ENCODE results near the gene SERGEF. TPM values are rescaled to one million over a fixed set of nuclear protein-coding genes. Genes with fewer than 3 reads are reported as not detected.

The SERGEF gene
- total RNA-seq, 1 experiment from 2014 or later: 47.0 TPM

- no peaks in the 10 kb centered on the region for H3K4me1 ChIP-seq (ENCODE audit: low read length)
- no peaks in the 10 kb centered on the region for H3K36me3 ChIP-seq (ENCODE audit: insufficient read depth, low read length)
- no peaks in the 10 kb centered on the region for H4K20me1 ChIP-seq (ENCODE audit: insufficient read depth, low read depth, low read length)
- no peaks in the 10 kb centered on the region for H3K79me2 ChIP-seq (ENCODE audit: low read length)
- DNase-seq: no peak
- no peak overlapping the region for H2AFZ ChIP-seq (ENCODE audit: low read length)
- no peak overlapping the region for H3K27ac ChIP-seq (ENCODE audit: low read length)
- H3K4me3 ChIP-seq (ENCODE audit: low read length): no peak overlapping the region
- no peak overlapping the region for H3K4me2 ChIP-seq (ENCODE audit: low read depth, low read length, poor library complexity, severe bottlenecking)
- H3K9me3 ChIP-seq (ENCODE audit: low read length): no peaks in the 10 kb centered on the region
- H3K27me3 ChIP-seq (ENCODE audit: low read length): no peaks in the 10 kb centered on the region
- H3K9me2 ChIP-seq (replicated peaks; ENCODE audit: insufficient read depth, low read length): no peaks in the 10 kb centered on the region
- H3K9ac ChIP-seq (ENCODE audit: low read length): no peak overlapping the region
Measured at GRCh38 chr11:17778352-17778751, 234.5 kb downstream of the SERGEF start.

DNA sequence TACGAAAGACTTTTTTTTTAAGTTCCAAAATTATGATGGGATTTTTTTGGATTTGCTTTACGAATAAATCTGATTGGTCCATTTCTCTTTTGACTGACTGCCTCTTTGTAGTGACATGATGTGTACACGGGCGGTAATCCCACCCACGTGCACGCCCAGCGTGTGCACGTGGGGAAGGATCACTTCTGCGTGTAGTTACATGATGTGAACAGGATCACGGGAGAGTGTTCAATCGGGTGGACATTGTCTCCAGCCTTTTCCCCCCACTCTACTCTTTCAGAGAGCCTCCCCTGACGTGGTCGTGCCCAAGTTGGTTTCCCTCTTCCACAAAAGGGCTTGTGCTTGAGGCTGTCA, 235.1 kb downstream of the SERGEF start:
- H3K27me3 ChIP-seq (ENCODE audit: low read length): no peaks in the 10 kb centered on the region
- H3K27ac ChIP-seq (ENCODE audit: low read length): no peak overlapping the region
- H3K4me3 ChIP-seq (ENCODE audit: low read length): no peak overlapping the region
- no peaks in the 10 kb centered on the region for H3K9me3 ChIP-seq (ENCODE audit: low read length)
- no peaks in the 10 kb centered on the region for H3K9me2 ChIP-seq (replicated peaks; ENCODE audit: insufficient read depth, low read length)
- H3K9ac ChIP-seq (ENCODE audit: low read length): no peak overlapping the region
- no peaks in the 10 kb centered on the region for H3K79me2 ChIP-seq (ENCODE audit: low read length)
- DNase-seq: no peak
- no peaks in the 10 kb centered on the region for H3K36me3 ChIP-seq (ENCODE audit: insufficient read depth, low read length)
- H3K4me1 ChIP-seq (ENCODE audit: low read length): no peaks in the 10 kb centered on the region
- H3K4me2 ChIP-seq (ENCODE audit: low read depth, low read length, poor library complexity, severe bottlenecking): no peak overlapping the region
- H4K20me1 ChIP-seq (ENCODE audit: insufficient read depth, low read depth, low read length): no peaks in the 10 kb centered on the region
- H2AFZ ChIP-seq (ENCODE audit: low read length): no peak overlapping the region

- H3K9me3 ChIP-seq (ENCODE audit: low read length): no peaks in the 10 kb centered on the region
- no peak overlapping the region for H3K27ac ChIP-seq (ENCODE audit: low read length)
- no peak overlapping the region for H3K9ac ChIP-seq (ENCODE audit: low read length)
- H3K36me3 ChIP-seq (ENCODE audit: insufficient read depth, low read length): no peaks in the 10 kb centered on the region
- DNase-seq: no peak
- no peaks in the 10 kb centered on the region for H3K9me2 ChIP-seq (replicated peaks; ENCODE audit: insufficient read depth, low read length)
- no peaks in the 10 kb centered on the region for H3K27me3 ChIP-seq (ENCODE audit: low read length)
- no peaks in the 10 kb centered on the region for H4K20me1 ChIP-seq (ENCODE audit: insufficient read depth, low read depth, low read length)
- no peaks in the 10 kb centered on the region for H3K4me1 ChIP-seq (ENCODE audit: low read length)
- no peak overlapping the region for H2AFZ ChIP-seq (ENCODE audit: low read length)
- H3K4me3 ChIP-seq (ENCODE audit: low read length): no peak overlapping the region
- H3K4me2 ChIP-seq (ENCODE audit: low read depth, low read length, poor library complexity, severe bottlenecking): no peak overlapping the region
- no peaks in the 10 kb centered on the region for H3K79me2 ChIP-seq (ENCODE audit: low read length)
Measured at GRCh38 chr11:17777086-17777737, 235.6 kb downstream of the SERGEF start.

DNA sequence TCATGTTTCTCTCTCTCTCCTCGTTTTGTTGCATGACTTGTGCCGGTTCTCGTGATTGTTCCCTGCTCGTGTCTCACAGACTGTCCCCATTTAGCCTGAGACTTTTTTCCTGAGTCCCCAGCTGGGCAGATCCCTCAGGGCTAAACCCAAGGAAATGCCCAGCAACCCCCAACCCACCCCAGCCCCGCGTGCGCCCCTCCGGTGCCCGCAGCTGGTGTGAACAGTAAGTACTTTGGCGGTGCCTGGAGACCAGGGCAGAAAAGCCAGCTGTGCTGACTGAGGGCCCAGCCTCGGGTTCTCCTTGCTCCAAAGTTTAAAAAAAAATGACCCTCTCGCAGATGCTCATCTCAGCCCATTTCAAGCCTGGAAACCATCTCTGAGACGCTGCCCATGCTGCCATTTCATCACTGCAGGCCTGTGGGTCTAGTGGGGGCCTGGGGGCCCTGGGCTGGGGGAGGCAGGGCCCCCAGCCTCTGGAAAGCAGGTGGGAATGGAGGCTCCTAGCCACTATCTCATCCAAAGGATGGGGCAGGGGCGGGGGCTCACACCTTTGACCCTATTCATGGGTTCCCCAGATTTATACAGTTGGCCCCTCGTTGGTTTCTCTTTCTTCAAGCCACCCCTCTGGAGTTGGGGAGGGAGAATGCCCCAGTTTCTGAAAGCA, 236.5 kb downstream of the SERGEF start:
- no peak overlapping the region for H3K27ac ChIP-seq (ENCODE audit: low read length)
- no peaks in the 10 kb centered on the region for H3K9me3 ChIP-seq (ENCODE audit: low read length)
- H4K20me1 ChIP-seq (ENCODE audit: insufficient read depth, low read depth, low read length): no peaks in the 10 kb centered on the region
- no peak overlapping the region for H3K4me3 ChIP-seq (ENCODE audit: low read length)
- no peaks in the 10 kb centered on the region for H3K79me2 ChIP-seq (ENCODE audit: low read length)
- H3K4me1 ChIP-seq (ENCODE audit: low read length): no peaks in the 10 kb centered on the region
- H2AFZ ChIP-seq (ENCODE audit: low read length): no peak overlapping the region
- H3K9ac ChIP-seq (ENCODE audit: low read length): no peak overlapping the region
- no peak overlapping the region for H3K4me2 ChIP-seq (ENCODE audit: low read depth, low read length, poor library complexity, severe bottlenecking)
- no peaks in the 10 kb centered on the region for H3K27me3 ChIP-seq (ENCODE audit: low read length)
- H3K36me3 ChIP-seq (ENCODE audit: insufficient read depth, low read length): no peaks in the 10 kb centered on the region
- no peaks in the 10 kb centered on the region for H3K9me2 ChIP-seq (replicated peaks; ENCODE audit: insufficient read depth, low read length)
- no peak for DNase-seq

DNA sequence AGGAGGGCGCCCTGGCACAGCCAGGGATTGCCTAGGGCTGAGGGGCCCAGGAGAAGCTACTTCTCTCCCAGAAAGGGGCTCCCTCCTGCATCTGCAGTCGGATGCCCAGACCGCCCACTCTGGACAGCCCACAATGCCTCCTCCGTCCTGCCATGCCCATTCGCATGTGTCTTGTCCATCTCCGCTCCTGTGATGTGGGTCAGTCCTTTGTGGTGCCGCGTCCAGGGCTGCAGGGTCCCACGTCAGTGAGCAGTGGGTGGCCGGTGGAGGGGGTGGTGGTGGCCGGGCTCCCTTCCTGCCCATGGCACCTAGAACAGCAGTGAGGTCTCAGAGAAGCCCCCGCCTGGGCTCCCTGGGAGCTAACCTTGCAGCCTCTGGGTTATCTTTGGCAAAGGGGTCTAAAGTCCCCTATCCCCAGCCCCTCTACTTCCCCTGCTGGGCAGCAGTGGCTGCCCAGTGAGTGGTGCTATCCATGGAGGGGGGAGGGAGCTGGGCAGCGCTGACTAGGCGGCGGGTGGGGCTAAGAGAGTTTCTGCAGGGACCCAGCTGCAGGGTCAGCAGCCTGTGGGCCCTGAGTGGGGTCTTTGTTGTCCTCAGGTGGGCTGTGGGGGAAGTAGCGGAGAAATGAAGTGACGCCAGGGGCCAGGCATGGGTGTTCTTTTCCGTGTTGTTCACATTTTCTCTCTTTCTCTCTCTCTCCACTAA, 237.2 kb downstream of the SERGEF start:
- Histone ChIP-seq H3K4me3 (ENCODE audit: low read length) (no peak overlapping the region), H3K79me2 (ENCODE audit: low read length) (no peaks in the 10 kb centered on the region), H3K27me3 (ENCODE audit: low read length) (no peaks in the 10 kb centered on the region), H3K9me3 (ENCODE audit: low read length) (no peaks in the 10 kb centered on the region), H3K4me1 (ENCODE audit: low read length) (no peaks in the 10 kb centered on the region), H3K9ac (ENCODE audit: low read length) (no peak overlapping the region), H4K20me1 (ENCODE audit: insufficient read depth, low read depth, low read length) (no peaks in the 10 kb centered on the region), H3K36me3 (ENCODE audit: insufficient read depth, low read length) (no peaks in the 10 kb centered on the region), H3K9me2 (replicated peaks; ENCODE audit: insufficient read depth, low read length) (no peaks in the 10 kb centered on the region), H3K4me2 (ENCODE audit: low read depth, low read length, poor library complexity, severe bottlenecking) (no peak overlapping the region), H2AFZ (ENCODE audit: low read length) (no peak overlapping the region), H3K27ac (ENCODE audit: low read length) (no peak overlapping the region)
- no peak for DNase-seq

DNA sequence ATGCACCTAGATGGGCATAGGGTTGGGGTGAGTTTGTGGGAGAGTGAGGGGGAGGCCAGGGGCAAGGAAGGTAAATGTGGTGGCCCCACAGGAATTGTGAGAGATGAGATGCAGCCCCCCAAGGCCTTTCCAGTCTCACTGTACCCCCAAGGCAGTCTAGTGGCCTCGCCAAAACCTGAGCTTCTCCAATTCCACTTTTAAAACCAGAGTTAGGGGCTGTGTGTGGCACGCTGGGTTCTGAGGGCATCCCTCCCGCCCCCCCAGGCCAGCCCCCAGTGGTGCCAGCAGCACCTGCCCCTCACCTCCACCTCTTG, 237.9 kb downstream of the SERGEF start:
- Histone ChIP-seq H3K9ac (ENCODE audit: low read length) (no peak overlapping the region), H3K36me3 (ENCODE audit: insufficient read depth, low read length) (no peaks in the 10 kb centered on the region), H3K27me3 (ENCODE audit: low read length) (no peaks in the 10 kb centered on the region), H4K20me1 (ENCODE audit: insufficient read depth, low read depth, low read length) (no peaks in the 10 kb centered on the region), H3K27ac (ENCODE audit: low read length) (no peak overlapping the region), H2AFZ (ENCODE audit: low read length) (no peak overlapping the region), H3K9me2 (replicated peaks; ENCODE audit: insufficient read depth, low read length) (no peaks in the 10 kb centered on the region), H3K9me3 (ENCODE audit: low read length) (no peaks in the 10 kb centered on the region), H3K79me2 (ENCODE audit: low read length) (no peaks in the 10 kb centered on the region), H3K4me3 (ENCODE audit: low read length) (no peak overlapping the region), H3K4me2 (ENCODE audit: low read depth, low read length, poor library complexity, severe bottlenecking) (no peak overlapping the region), H3K4me1 (ENCODE audit: low read length) (no peaks in the 10 kb centered on the region)
- DNase-seq: no peak

- H4K20me1 ChIP-seq (ENCODE audit: insufficient read depth, low read depth, low read length): no peaks in the 10 kb centered on the region
- no peaks in the 10 kb centered on the region for H3K9me3 ChIP-seq (ENCODE audit: low read length)
- no peaks in the 10 kb centered on the region for H3K27me3 ChIP-seq (ENCODE audit: low read length)
- no peak overlapping the region for H3K27ac ChIP-seq (ENCODE audit: low read length)
- no peak overlapping the region for H3K4me3 ChIP-seq (ENCODE audit: low read length)
- H3K9ac ChIP-seq (ENCODE audit: low read length): no peak overlapping the region
- no peak overlapping the region for H2AFZ ChIP-seq (ENCODE audit: low read length)
- H3K79me2 ChIP-seq (ENCODE audit: low read length): no peaks in the 10 kb centered on the region
- DNase-seq: no peak
- no peaks in the 10 kb centered on the region for H3K9me2 ChIP-seq (replicated peaks; ENCODE audit: insufficient read depth, low read length)
- H3K36me3 ChIP-seq (ENCODE audit: insufficient read depth, low read length): no peaks in the 10 kb centered on the region
- H3K4me1 ChIP-seq (ENCODE audit: low read length): no peaks in the 10 kb centered on the region
- H3K4me2 ChIP-seq (ENCODE audit: low read depth, low read length, poor library complexity, severe bottlenecking): no peak overlapping the region
Measured at GRCh38 chr11:17774232-17775034, 238.4 kb downstream of the SERGEF start.

- Histone ChIP-seq H3K4me1 (ENCODE audit: low read length) (no peaks in the 10 kb centered on the region), H3K4me3 (ENCODE audit: low read length) (no peak overlapping the region), H4K20me1 (ENCODE audit: insufficient read depth, low read depth, low read length) (no peaks in the 10 kb centered on the region), H3K27me3 (ENCODE audit: low read length) (no peaks in the 10 kb centered on the region), H3K9me3 (ENCODE audit: low read length) (no peaks in the 10 kb centered on the region), H3K79me2 (ENCODE audit: low read length) (no peaks in the 10 kb centered on the region), H3K9ac (ENCODE audit: low read length) (no peak overlapping the region), H3K36me3 (ENCODE audit: insufficient read depth, low read length) (no peaks in the 10 kb centered on the region), H3K4me2 (ENCODE audit: low read depth, low read length, poor library complexity, severe bottlenecking) (no peak overlapping the region), H3K9me2 (replicated peaks; ENCODE audit: insufficient read depth, low read length) (no peaks in the 10 kb centered on the region), H3K27ac (ENCODE audit: low read length) (no peak overlapping the region), H2AFZ (ENCODE audit: low read length) (no peak overlapping the region)
- DNase-seq: no peak
Measured at GRCh38 chr11:17773674-17774073, 239.2 kb downstream of the SERGEF start.

All from Karpas-422 (cell line).